ENCODE results near the gene ECEL1. TPM values are rescaled to one million over a fixed set of nuclear protein-coding genes. Genes with fewer than 3 reads are reported as not detected.
"Not testable (repeated sequence)": the region's sequence is repeated elsewhere in the genome, so short reads cannot be mapped to it uniquely, and the experiment has no call there.

Gene ECEL1
- total and polyA plus RNA-seq, 3 experiments from 2014 or later, result not detected

- H3K27me3 Mint-ChIP-seq, result peaks cover under 1 to 2% of the 10 kb centered on the region in 2 donors
- Histone ChIP-seq H3K4me3 (ENCODE audit: low read length) (no peak overlapping the region), H3K9me3 (ENCODE audit: low read length) (no peaks in the 10 kb centered on the region), H3K27ac (ENCODE audit: low read depth, low read length) (no peak overlapping the region), H3K36me3 (ENCODE audit: insufficient read depth, low read length) (no peaks in the 10 kb centered on the region), H3K4me1 (ENCODE audit: insufficient read depth, low read length) (no peaks in the 10 kb centered on the region), H3K27me3 (ENCODE audit: insufficient read depth, low read length, poor library complexity, severe bottlenecking) (no peaks in the 10 kb centered on the region)
- peaks cover 0 to 1% (median under 1%) of the 10 kb centered on the region in 3 donors for H3K4me1 Mint-ChIP-seq
- peak overlapping the region in 1 of 8 donors; percentile 19 for H3K27ac Mint-ChIP-seq
- no peak overlapping the region for H3K4me3 Mint-ChIP-seq
- CTCF ChIA-PET, result interaction anchor here (1.0 kb wide), 1 partner anchor 10 kb away, joined by 4 read pairs; no protein-coding TSS in a partner anchor
- DNase-seq, result no peak
- H3K9me3 Mint-ChIP-seq, result peaks cover 0 to 2% (median 0%) of the 10 kb centered on the region in 5 donors
- H3K36me3 Mint-ChIP-seq, result no peaks in the 10 kb centered on the region
- POLR2A ChIA-PET, result no interaction called here
These were observed 52.9 kb downstream of the ECEL1 start for GRCh38 chr2:232434563-232435374.

GRCh38 chr2:232434091-232434490, 53.5 kb downstream of the ECEL1 start:
- Mint-ChIP-seq H3K36me3 (no peaks in the 10 kb centered on the region), H3K4me3 (no peak overlapping the region), H3K4me1 (no peaks in the 10 kb centered on the region), H3K9me3 (peaks cover 0 to 2% (median 0%) of the 10 kb centered on the region in 5 donors), H3K27me3 (peaks cover 0 to 6% of the 10 kb centered on the region in 2 donors), H3K27ac (no peak overlapping the region)
- no peaks in the 10 kb centered on the region for H3K27me3 ChIP-seq (ENCODE audit: insufficient read depth, low read length, poor library complexity, severe bottlenecking)
- CTCF ChIA-PET, result no interaction called here
- no peaks in the 10 kb centered on the region for H3K4me1 ChIP-seq (ENCODE audit: insufficient read depth, low read length)
- no peak overlapping the region for H3K27ac ChIP-seq (ENCODE audit: low read depth, low read length)
- H3K4me3 ChIP-seq (ENCODE audit: low read length), result no peak overlapping the region
- POLR2A ChIA-PET, result no interaction called here
- H3K9me3 ChIP-seq (ENCODE audit: low read length), result no peaks in the 10 kb centered on the region
- no peak for DNase-seq
- no peaks in the 10 kb centered on the region for H3K36me3 ChIP-seq (ENCODE audit: insufficient read depth, low read length)

DNA sequence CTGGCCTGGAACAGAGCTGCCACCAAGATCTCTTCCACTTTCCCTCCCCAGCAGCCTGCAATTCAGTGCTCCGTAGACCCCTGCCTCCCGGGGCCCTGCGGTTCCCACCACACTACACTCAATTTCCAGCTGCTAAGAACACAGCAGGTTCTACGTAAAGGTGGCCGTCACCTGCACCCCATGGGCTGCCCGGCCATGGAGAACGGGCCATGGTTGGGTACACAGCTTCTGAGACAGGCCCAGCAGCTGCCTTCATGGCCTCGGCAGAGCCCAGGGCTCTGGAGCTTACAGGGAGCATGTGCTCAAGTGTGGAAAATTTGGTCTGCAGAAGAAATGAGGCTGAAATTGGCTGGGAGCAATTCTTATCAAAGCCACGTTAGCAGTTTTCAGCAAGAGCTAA, 54.0 kb downstream of the ECEL1 start:
- H3K9me3 ChIP-seq (ENCODE audit: low read length); H3K4me1 ChIP-seq (ENCODE audit: insufficient read depth, low read length); H3K4me1 Mint-ChIP-seq; POLR2A ChIA-PET; H3K36me3 Mint-ChIP-seq; H3K27me3 ChIP-seq (ENCODE audit: insufficient read depth, low read length, poor library complexity, severe bottlenecking); CTCF ChIA-PET; H3K4me3 Mint-ChIP-seq; H3K27ac Mint-ChIP-seq; H3K9me3 Mint-ChIP-seq; H3K36me3 ChIP-seq (ENCODE audit: insufficient read depth, low read length); H3K27me3 Mint-ChIP-seq; H3K4me3 ChIP-seq (ENCODE audit: low read length); H3K27ac ChIP-seq (ENCODE audit: low read depth, low read length); DNase-seq: not testable (repeated sequence)

DNA sequence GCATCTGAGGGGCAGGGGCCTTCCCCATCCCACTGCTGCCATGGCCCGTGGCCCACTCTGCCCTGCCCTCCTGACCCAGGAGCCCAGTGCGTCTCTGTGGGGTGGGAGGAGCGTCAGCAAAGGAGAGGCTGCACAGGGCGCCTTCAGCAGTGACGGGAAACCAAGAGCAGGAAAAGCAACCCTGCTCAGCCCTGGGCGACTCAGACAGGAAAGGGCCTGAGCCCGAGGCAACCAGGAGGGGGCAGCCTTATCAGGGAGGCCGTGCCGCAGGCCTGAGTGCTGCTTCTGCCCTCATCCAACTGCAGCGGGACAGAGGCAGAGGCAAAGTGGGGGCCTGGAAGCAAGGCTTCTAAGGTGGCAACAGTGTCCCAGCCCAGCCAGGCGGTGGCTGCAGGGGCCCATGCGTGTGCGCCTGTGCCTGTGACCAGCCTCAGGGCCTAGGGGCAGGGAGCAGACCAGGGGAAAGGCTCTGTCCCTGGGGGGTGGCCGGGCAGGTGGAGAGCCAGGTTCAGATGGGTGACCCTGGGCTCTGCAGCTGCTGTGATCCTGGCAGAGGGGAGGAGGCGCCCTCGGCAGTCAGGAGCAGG, 54.9 kb downstream of the ECEL1 start:
- Histone ChIP-seq H3K4me3 (ENCODE audit: low read length) (no peak overlapping the region), H3K27me3 (ENCODE audit: insufficient read depth, low read length, poor library complexity, severe bottlenecking) (no peaks in the 10 kb centered on the region), H3K36me3 (ENCODE audit: insufficient read depth, low read length) (no peaks in the 10 kb centered on the region), H3K9me3 (ENCODE audit: low read length) (no peaks in the 10 kb centered on the region), H3K4me1 (ENCODE audit: insufficient read depth, low read length) (no peaks in the 10 kb centered on the region), H3K27ac (ENCODE audit: low read depth, low read length) (no peak overlapping the region)
- H3K36me3 Mint-ChIP-seq, result no peaks in the 10 kb centered on the region
- no peak overlapping the region for H3K27ac Mint-ChIP-seq
- H3K4me3 Mint-ChIP-seq, result no peak overlapping the region
- CTCF ChIA-PET, result no interaction called here
- peaks cover 0 to 2% (median 0%) of the 10 kb centered on the region in 5 donors for H3K9me3 Mint-ChIP-seq
- DNase-seq, result no peak
- peaks cover 0 to 6% of the 10 kb centered on the region in 2 donors for H3K27me3 Mint-ChIP-seq
- POLR2A ChIA-PET, result no interaction called here
- H3K4me1 Mint-ChIP-seq, result no peaks in the 10 kb centered on the region

DNA sequence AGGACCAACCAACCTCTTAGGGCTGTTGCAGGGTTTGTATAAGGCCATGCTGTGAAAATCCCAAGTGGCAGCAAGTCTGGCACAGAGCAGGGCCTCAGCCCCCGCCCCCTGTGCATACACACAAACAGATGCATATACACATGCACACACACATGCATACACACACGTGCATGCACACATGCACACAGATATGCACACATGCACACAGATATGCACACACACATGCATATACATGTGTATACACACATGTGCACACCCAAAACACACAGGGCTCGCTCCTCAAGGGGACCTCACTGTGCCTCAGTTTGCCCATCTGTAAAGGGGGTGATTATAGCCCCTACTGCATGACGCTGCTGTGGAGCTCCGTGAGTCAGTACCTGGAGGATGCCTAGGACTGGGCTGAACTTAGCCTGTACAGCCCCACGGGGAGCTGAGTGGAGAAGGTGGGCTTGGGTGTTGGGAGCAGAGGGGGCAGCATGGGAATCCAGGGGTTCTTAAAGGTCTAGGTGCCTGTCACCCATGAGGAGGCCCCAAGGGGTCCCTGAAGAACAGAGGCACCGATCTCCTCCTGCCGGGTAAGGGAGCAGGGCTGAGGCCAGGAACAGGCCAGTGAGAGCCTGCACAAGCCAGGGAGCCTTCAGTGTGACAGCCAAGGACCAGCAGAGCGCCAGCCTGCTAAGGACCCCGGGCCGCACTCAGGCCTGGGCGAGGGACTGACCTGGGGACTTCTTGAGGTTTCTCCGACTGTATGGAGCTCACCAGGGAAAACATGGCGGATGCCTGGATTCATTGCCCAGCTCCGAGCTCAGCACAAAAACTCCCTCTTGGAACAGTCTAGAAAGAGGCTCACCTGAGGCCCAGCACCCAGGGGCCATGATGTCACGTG, 55.7 kb downstream of the ECEL1 start:
- no peak for DNase-seq
- Histone ChIP-seq H3K27me3 (ENCODE audit: insufficient read depth, low read length, poor library complexity, severe bottlenecking) (no peaks in the 10 kb centered on the region), H3K27ac (ENCODE audit: low read depth, low read length) (no peak overlapping the region), H3K36me3 (ENCODE audit: insufficient read depth, low read length) (no peaks in the 10 kb centered on the region), H3K4me1 (ENCODE audit: insufficient read depth, low read length) (no peaks in the 10 kb centered on the region), H3K9me3 (ENCODE audit: low read length) (no peaks in the 10 kb centered on the region), H3K4me3 (ENCODE audit: low read length) (no peak overlapping the region)
- Mint-ChIP-seq H3K4me3 (no peak overlapping the region), H3K9me3 (no peaks in the 10 kb centered on the region), H3K4me1 (no peaks in the 10 kb centered on the region), H3K27me3 (peaks cover 0 to 6% of the 10 kb centered on the region in 2 donors), H3K27ac (no peak overlapping the region), H3K36me3 (no peaks in the 10 kb centered on the region)
- ChIA-PET CTCF (no interaction called here), POLR2A (no interaction called here)

Other genes starting within 250 kb of the ECEL1 start
- not detected for gene ALPP, start 109.1 kb downstream of the ECEL1 start, total RNA-seq
- not detected for gene ALPP, start 109.1 kb downstream of the ECEL1 start, polyA plus RNA-seq
- not detected for gene ALPG, start 81.0 kb downstream of the ECEL1 start, total RNA-seq
- gene ALPG, start 81.0 kb downstream of the ECEL1 start, polyA plus RNA-seq, result not detected
- gene ALPI, start 31.7 kb downstream of the ECEL1 start, total RNA-seq, result not detected
- gene ALPI, start 31.7 kb downstream of the ECEL1 start, polyA plus RNA-seq, result not detected
- gene PRSS56, start 32.6 kb upstream of the ECEL1 start, total RNA-seq, result not detected
- not detected for gene PRSS56, start 32.6 kb upstream of the ECEL1 start, polyA plus RNA-seq
- gene CHRND, start 38.3 kb upstream of the ECEL1 start, total RNA-seq, result not detected
- not detected for gene CHRND, start 38.3 kb upstream of the ECEL1 start, polyA plus RNA-seq
- gene CHRNG, start 51.9 kb upstream of the ECEL1 start, total RNA-seq, result not detected
- not detected for gene CHRNG, start 51.9 kb upstream of the ECEL1 start, polyA plus RNA-seq
- gene TIGD1, start 62.7 kb upstream of the ECEL1 start, total RNA-seq, result 1 to 10 TPM; 6.5 to 7.0 TPM
- 6.4 TPM for gene TIGD1, start 62.7 kb upstream of the ECEL1 start, polyA plus RNA-seq
- gene EIF4E2, start 62.9 kb upstream of the ECEL1 start, total RNA-seq, result 10 to 100 TPM; 68.8 to 76.5 TPM
- gene EIF4E2, start 62.9 kb upstream of the ECEL1 start, polyA plus RNA-seq, result 73.2 TPM
- gene EFHD1, start 145.8 kb upstream of the ECEL1 start, total RNA-seq, result under 1 TPM; 0.22 to 0.33 TPM
- 1.6 TPM for gene EFHD1, start 145.8 kb upstream of the ECEL1 start, polyA plus RNA-seq
- 10 to 100 TPM; 54.7 to 55.8 TPM for gene GIGYF2, start 209.5 kb upstream of the ECEL1 start, total RNA-seq
- gene GIGYF2, start 209.5 kb upstream of the ECEL1 start, polyA plus RNA-seq, result 27.2 TPM

Data from CD8-positive, alpha-beta memory T cell (primary cell).